Measurements from ENCODE around the gene ERO1B. TPM values are rescaled to one million over a fixed set of nuclear protein-coding genes. Genes with fewer than 3 reads are reported as not detected.

Gene ERO1B
- total RNA-seq, 1 donor: 5.2 TPM

DNA sequence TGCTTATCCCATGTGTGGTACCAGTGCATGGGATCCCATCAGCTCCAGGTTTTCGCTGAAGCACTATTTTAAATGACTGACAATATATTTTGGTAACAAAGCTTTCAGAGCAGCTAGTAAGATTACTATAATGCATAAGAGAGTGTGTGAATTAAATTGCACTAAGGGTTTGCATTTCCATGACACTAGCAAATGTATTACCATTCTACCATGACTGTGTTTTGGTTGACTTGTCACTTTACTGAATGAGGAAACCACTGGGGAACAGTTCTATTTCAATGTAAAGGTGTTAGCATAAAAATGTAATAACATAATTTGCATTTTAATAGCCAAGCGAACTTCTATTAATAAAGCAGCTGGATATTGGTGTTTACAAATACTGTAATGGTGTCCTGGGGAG lies 31.7 kb upstream of the ERO1B start:
- H3K4me3 ChIP-seq (ENCODE audit: low read depth, low read length): no peak overlapping the region
- no peak for TF ChIP-seq CTCF (IDR thresholded peaks at IDR 0.05; ENCODE audit: insufficient read depth, low read depth, low read length)
- no peak for DNase-seq (ENCODE audit: low read depth)

GRCh38 chr1:236311040-236311439 lies 29.3 kb upstream of the ERO1B start:
- no peak overlapping the region for H3K4me3 ChIP-seq (ENCODE audit: low read depth, low read length)
- no peak for TF ChIP-seq CTCF (IDR thresholded peaks at IDR 0.05; ENCODE audit: insufficient read depth, low read depth, low read length)
- no peak for DNase-seq (ENCODE audit: low read depth)

DNA sequence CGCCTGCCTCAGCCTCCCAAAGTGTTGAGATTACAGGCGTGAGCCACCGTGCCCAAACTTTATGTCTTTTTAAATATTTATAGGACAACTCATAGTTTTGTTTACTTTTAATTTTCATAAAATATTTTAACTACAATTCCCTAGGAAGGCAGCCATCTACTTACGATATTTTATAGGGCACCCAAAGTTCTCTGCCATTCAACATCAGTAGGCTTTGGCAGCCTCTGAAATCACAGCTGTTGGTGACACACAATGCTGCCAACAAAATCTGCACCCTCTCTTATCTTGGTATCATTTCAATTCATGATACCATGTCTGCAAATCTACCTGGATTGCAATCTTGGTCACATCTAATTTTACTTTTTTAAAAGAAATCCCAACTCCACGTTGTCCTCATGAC lies 27.1 kb upstream of the ERO1B start:
- no peak for DNase-seq (ENCODE audit: low read depth)
- H3K4me3 ChIP-seq (ENCODE audit: low read depth, low read length): no peak overlapping the region
- no peak for TF ChIP-seq CTCF (IDR thresholded peaks at IDR 0.05; ENCODE audit: insufficient read depth, low read depth, low read length)

- no peak overlapping the region for H3K4me3 ChIP-seq (ENCODE audit: low read depth, low read length)
- TF ChIP-seq CTCF (IDR thresholded peaks at IDR 0.05; ENCODE audit: insufficient read depth, low read depth, low read length): no peak
- no peak for DNase-seq (ENCODE audit: low read depth)
Observed at GRCh38 chr1:236307435-236307834, 25.7 kb upstream of the ERO1B start.

DNA sequence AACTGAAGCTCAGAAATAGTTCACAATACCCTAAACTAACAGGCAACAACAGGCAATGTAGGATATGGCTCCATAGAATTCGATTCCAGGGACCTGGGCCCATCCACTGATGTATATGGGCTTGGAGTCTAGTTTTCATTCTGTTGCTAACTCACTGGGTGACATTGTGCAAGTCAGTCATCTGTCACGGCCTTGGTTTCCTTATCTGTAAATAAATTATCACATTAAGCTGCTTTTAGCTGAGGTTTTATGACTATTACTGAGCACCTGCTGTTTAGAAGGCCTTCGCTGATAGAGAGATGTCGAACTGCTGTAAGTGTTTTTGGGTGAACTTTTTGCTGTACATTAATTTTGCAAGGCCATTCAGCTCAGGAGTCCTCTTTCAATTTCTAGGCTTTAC lies 22.9 kb upstream of the ERO1B start:
- no peak for TF ChIP-seq CTCF (IDR thresholded peaks at IDR 0.05; ENCODE audit: insufficient read depth, low read depth, low read length)

GRCh38 chr1:236303675-236304074 lies 21.9 kb upstream of the ERO1B start:
- H3K4me3 ChIP-seq (ENCODE audit: low read depth, low read length): no peak overlapping the region
- TF ChIP-seq CTCF (IDR thresholded peaks at IDR 0.05; ENCODE audit: insufficient read depth, low read depth, low read length): no peak
- DNase-seq (ENCODE audit: low read depth): no peak

More for the DNA sequence above, 22.9 kb upstream of the ERO1B start:
- no peak overlapping the region for H3K4me3 ChIP-seq (ENCODE audit: low read depth, low read length)
- no peak for DNase-seq (ENCODE audit: low read depth)

GRCh38 chr1:236302941-236303340 lies 21.2 kb upstream of the ERO1B start:
- DNase-seq (ENCODE audit: low read depth): no peak
- no peak overlapping the region for H3K4me3 ChIP-seq (ENCODE audit: low read depth, low read length)
- no peak for TF ChIP-seq CTCF (IDR thresholded peaks at IDR 0.05; ENCODE audit: insufficient read depth, low read depth, low read length)

Data from fibroblast of villous mesenchyme (primary cell).